RPMI7951 (cell line): Measurements from ENCODE around the gene SEPTIN8. TPM values are rescaled to one million over a fixed set of nuclear protein-coding genes. Genes with fewer than 3 reads are reported as not detected.

Experiments used
- DNase-seq: peaks from one replicate; pipeline ENCODE4 v3.0.0-alpha.2; 2012; ENCODE audit warnings: low read depth
- total RNA-seq: library from RNA; depleted of rRNA; stranded (reverse); fragments of >200 nt; shearing (Covaris generic); gene quantifications from 2 replicates; pipeline ENCODE4 v1.2.3, GENCODE V29; 2014

The SEPTIN8 gene
- total RNA-seq, 1 experiment from 2014 or later, result 44.8 TPM

GRCh38 chr5:132765311-132766019 is 11.6 kb downstream of the SEPTIN8 start:
- no peak for DNase-seq

GRCh38 chr5:132764671-132765238 is 12.3 kb downstream of the SEPTIN8 start:
- DNase-seq, result no peak

DNA sequence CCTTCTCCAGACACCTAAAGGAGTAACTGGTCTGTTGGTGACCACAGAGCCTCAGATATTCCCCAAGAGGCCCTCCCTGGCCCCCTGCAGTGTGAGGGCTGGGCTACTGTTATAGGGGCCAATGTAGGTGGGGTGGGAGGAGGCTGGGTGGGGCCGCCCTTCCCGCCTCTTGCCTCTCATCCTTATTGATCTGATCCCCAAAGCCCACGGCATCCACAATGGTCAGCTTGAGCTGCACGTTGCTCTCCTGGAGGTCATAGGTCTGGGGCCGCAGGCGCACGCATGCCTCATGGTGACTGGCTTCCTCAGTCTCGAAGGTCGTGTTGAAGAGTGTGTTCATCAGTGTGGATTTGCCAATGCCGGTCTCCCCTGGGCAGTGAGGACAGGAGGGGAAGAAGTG is 13.0 kb downstream of the SEPTIN8 start:
- no peak for DNase-seq

DNA sequence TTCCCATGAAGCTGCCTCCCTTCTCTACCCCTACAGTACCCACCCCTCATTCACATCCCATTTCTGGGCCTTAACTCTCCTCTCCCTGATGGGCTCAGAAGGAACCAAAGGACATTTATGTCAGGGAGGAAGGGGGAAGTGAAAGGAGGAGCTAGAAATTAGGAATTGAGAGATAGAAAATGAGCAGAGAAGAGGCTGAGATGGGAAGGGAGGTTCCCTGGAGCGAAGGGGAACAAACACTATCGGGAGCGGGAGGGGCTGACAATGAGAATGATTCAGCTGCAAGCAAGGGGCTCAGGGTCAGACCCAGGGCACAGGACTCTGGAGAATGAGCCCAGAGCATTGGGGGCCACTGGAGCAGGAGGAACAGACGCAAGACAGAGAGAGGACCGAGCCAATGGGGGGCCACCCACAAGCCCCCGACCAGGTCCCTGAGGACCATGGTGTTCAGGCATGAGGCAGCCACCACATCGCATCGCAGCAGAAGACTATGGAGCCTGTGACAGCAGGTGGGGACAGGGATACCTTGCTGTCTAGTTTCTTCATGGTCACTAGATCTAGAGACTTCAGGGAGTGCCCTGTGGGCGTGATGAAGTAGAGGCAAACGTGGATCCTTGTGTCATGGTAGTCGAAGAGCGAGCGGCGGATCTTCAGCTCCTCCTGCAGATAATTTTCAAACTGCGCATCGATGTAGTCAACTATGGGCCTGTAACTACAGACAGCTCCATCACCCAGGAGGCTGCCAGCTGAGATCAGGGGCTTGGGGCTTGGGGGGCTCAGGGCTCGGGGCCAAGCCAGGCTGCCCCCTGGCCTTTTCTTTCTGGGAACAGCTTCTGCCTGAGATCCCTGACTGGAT is 13.6 kb downstream of the SEPTIN8 start:
- no peak for DNase-seq

DNA sequence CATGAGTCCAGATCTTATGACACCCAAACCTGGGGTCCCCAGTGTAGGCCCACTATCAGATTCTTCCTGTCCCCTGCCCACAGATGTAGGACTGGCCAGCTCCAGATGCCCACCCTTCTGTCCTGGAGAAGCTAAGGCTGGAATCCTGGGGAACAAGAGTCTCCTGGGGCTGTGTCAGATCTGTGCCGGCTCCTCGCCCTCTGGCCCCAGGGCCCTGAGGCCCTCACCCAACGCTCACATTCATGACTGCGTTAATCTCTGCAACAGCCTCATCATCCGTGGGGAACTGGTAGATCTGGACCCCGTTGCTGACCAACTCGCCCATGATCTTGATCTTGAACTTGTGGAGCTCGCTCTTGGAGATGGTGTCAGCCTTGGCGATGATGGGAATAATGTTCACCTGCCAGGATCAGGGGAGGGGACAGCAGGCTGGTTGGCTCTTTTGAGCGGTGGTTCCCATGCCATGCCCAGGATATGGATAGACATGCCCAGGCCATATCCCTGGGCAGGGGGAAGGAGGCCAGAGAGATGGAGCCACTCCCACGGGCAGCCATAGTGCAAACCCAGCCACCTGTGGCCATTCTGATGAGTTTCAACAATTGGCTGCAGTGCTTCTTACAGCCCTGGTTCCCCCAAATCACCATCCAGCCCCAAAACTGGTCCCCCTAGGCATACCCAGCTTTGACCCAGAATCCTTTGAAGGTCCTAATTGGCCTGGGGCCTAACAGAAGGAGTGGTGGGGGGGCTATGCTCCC is 14.6 kb downstream of the SEPTIN8 start:
- no peak for DNase-seq

DNA sequence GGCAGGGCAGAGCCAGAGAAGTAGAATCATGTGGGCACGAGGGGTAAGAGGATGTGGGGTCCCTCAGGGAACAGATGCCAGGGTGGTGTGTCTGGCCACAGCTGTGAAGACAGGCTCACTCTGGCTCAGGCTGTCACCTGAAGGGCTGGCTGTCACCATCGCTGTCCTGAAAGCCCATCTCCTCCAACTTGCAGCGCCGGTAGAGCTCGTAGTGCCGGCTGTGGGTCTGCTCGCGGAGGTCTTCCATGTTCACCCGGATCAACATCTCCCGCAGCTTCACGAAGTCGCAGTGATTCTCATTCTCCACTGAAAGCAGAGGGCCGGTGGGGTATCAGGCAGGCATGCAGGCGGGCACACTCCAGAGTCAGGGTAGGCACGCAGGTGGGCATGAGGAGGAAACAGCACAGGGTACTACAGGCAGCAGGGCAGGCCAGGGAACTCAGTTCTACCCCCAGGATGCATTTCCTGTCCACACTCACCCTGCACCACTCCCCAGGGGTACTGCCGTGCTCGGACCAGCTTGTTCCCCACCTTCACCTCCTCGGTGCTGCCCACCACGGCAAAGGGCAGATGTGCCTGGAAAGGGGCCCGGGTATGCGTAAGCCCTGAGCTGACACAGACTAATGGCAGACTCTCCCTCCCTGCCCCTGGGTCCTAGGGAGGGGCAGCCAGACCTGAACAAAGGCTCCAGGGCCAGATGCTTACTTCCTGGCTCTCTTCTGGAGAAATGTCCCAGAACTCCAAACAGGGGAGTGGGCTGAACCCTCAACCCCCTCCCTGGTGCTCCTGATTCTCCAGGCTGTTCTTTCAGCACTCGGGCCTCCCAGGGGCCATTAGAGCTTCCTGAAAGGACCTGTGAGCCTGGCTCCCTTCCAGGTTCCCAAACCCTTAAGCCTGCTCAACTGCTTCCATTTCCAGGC is 15.5 kb downstream of the SEPTIN8 start:
- DNase-seq, result no peak

DNA sequence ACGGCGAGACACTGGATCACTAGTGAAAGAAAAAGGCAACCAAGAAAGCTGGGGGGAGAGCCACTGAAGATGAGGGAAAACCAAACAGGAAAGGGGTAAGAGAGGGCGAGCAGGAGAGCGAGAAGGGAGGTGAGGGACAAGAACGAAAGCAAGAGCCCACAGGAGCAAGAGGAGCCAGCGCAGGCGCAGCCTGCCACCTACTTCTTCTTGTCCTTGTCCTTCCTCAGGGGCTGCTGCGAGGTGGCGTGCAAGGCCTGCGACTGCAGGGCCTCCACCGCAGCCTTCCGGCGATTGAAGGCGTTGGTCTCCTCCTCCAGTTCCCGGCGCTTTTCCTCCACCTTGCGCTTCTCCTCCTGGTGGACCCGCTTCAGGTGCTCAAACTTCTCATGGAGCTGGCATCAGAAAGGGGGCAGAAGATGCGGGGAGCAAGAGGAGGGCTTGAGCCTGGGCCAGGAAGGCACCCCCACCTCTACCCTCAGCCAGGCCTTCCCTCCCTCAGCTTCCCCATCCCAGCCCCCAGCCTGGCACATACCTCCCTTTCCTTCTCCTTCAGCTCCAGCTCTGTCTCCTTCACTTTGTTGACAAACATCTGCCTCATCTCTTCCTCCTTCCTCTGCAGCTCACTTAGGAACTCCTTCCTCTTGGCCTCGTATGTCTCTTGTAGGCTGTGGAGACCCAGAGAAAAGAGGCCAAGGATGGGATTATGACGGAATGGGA is 16.3 kb downstream of the SEPTIN8 start:
- no peak for DNase-seq

GRCh38 chr5:132760049-132760420 is 17.0 kb downstream of the SEPTIN8 start:
- no peak for DNase-seq

GRCh38 chr5:132759114-132760048 is 17.7 kb downstream of the SEPTIN8 start:
- DNase-seq, result no peak

GRCh38 chr5:132758451-132758850 is 18.6 kb downstream of the SEPTIN8 start:
- DNase-seq, result no peak

DNA sequence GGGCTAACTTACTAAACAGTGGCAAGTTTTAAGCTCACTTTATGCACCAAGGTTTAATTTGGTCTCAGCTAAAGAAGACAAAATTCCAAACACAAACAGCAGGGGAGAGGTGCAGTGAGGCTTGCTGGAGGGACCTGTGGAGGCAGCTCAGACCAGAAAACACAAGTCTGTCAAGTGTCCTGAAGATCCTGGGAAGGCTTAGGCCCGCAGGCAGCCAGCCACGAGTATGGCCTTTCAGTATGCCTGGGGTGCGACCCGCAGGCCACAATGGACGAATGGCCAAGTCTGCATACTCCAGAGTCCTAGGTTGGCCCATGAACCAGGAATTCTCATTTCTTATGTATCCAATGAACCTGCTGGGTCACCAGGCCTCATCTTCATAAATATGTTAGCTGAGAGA is 20.5 kb downstream of the SEPTIN8 start:
- DNase-seq, result no peak

DNA sequence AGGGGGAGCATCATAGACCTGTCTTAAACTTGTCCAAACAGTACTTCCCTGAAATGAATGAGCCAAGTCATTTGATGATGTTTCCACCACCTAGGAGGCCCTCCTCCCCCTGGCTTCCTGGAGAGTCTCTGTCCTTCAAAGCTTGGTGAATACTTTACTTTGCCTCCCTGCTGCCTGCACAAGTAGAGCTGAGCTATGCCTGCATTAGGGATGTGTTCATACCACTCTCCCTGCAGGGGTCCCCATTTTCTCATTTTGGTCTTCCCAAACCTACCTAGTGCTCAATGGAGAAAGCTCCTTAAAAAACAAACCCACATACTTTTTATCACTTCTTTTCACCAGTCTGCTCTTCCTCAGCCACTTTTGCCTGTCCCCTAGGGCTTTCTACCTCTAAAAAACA is 22.1 kb downstream of the SEPTIN8 start:
- DNase-seq, result peak; percentile 21

- no peak for DNase-seq
Measured at GRCh38 chr5:132754111-132754510, 22.9 kb downstream of the SEPTIN8 start.

- no peak for DNase-seq
Measured at GRCh38 chr5:132753135-132753987, 23.7 kb downstream of the SEPTIN8 start.

DNA sequence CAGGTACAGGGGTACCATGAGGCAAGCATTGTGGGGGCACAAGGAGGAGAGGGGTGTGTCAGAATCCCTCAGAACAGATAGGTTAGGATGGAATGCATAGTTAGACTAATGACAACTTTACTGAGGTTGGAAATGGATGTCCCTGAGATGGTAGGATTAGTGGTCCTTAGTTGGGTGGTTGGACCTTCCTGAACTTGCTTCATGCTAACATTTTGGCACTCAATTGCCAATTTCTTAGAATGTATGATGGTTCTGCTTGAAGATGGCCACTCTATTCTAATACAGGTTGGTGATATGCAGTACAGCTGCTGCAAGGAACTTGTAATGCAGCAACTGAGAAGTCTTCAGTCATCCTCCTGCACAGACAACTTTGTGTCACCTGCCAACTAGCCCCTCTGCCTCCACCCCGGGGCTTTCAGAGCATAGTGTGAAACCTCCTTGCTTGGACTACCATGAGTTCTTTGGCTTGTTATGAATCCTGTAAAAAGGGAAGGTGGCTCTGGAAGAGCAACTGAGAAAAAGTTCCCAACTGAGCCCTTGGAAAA is 24.4 kb downstream of the SEPTIN8 start:
- DNase-seq, result no peak

GRCh38 chr5:132751971-132752580 is 25.0 kb downstream of the SEPTIN8 start:
- no peak for DNase-seq

DNA sequence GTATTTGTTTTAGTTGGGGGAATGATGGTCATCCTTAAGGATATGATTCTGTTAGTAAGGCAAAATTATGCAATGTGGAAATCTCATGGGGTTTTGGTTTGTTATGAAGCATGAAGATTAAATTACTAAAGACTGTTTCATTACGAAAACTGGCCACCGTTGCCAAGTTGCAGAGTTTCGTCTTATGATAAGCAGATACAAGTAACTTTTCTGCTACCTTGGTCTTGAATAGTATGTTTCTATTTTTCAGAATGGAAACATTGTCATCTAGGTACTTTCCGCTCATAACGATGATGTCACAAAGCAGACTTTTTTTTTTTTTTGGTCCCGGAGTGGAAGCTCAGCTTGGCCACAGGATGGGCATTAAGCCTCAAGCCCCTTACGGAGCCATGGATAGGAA is 25.6 kb downstream of the SEPTIN8 start:
- no peak for DNase-seq
